ENCODE data around the gene GPR152. TPM values are rescaled to one million over a fixed set of nuclear protein-coding genes. Genes with fewer than 3 reads are reported as not detected.
A peak's percentile ranks its signal among the peaks of the same experiment; 100 is the strongest.

The GPR152 gene
- total RNA-seq, 3 donors from 2014 or later = not detected

GRCh38 chr11:67411785-67412152, 40.8 kb downstream of the GPR152 start:
- intact Hi-C loops (cut with DNase I, micrococcal nuclease) = no loop called here
- no peaks in the 10 kb centered on the region for H3K36me3 ChIP-seq (ENCODE audit: low read depth)
- H3K4me1 ChIP-seq (ENCODE audit: low read depth) = peaks cover 21% of the 10 kb centered on the region
- TF ChIP-seq, protein P1, sequence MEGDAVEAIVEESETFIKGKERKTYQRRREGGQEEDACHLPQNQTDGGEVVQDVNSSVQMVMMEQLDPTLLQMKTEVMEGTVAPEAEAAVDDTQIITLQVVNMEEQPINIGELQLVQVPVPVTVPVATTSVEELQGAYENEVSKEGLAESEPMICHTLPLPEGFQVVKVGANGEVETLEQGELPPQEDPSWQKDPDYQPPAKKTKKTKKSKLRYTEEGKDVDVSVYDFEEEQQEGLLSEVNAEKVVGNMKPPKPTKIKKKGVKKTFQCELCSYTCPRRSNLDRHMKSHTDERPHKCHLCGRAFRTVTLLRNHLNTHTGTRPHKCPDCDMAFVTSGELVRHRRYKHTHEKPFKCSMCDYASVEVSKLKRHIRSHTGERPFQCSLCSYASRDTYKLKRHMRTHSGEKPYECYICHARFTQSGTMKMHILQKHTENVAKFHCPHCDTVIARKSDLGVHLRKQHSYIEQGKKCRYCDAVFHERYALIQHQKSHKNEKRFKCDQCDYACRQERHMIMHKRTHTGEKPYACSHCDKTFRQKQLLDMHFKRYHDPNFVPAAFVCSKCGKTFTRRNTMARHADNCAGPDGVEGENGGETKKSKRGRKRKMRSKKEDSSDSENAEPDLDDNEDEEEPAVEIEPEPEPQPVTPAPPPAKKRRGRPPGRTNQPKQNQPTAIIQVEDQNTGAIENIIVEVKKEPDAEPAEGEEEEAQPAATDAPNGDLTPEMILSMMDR (IDR thresholded peaks at IDR 0.05) = no peak
- no peaks in the 10 kb centered on the region for H3K9me3 ChIP-seq
- DNase-seq = no peak
- ATAC-seq = no peak
- no peak overlapping the region for H3K4me3 ChIP-seq

DNA sequence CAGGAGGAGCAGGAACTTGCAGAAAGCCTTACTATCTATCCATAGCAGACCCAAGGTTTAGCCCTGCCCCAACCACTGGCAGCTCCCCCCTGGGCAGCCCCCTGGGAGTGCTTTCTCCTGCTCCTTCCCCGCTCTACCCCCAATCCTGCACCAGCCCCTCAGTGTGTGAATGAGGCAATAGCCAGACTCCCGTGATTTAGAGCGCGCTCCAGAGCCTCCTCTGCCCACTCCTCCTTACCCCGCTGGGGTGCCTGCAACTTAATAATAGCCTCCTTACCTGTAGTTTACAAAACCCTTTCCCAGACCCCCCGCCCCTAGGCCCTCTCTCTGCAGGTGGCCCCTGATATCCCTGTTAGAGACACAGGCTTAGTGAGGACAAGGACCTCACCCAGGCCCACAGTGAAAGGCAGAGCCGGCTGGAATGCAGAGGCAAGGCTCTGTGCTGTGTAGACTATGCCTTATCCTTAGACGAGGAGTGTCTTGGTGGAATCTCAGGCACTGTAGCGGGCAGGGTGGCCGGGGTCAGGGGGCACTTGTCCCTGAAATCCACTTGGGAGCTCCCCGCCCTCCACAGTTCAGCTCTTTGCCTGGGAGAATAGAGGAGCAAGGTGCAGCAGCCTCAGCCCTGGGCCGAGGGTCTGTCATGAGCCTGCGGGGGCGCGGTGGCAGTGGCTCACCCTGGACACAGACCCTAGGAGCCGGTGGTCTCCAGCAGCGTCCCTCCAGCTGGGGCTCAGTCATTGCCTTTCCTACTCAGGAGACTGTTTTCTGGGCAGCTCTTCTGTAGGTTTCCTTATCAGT, 41.3 kb downstream of the GPR152 start:
- ATAC-seq = no peak
- Histone ChIP-seq H3K4me3 (no peak overlapping the region), H3K9me3 (no peaks in the 10 kb centered on the region), H3K36me3 (ENCODE audit: low read depth) (no peaks in the 10 kb centered on the region), H3K4me1 (ENCODE audit: low read depth) (peaks cover 15% of the 10 kb centered on the region)
- intact Hi-C loops (cut with DNase I, micrococcal nuclease) = no loop called here
- TF ChIP-seq, protein P1 (IDR thresholded peaks at IDR 0.05) = no peak
- DNase-seq = no peak

DNA sequence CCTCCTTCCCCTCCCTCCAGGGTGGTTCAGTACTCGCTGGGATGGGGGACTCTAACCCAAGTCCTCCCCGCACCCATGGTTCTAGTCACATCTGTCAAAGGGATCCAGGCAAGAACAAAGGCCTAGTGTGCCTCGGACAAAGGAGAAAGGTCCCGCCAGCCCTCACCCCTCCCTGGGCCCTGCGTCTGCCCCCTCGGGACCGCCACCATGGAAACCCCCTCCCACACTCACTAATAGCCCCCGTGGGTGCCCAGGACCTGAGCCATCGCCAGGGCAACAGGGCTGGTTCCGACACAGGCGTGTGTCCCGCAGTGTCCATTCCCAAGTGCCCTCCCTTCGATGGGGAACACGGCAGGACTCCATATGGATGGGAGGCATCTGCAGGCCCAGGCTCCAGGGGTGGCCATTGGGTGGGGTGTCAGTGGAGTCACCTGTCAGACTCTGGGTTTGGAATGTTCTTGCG, 42.1 kb downstream of the GPR152 start:
- ATAC-seq (no peak), DNase-seq (peak in 1 of 3 donors; percentile 54)
- Histone ChIP-seq H3K9me3 (no peaks in the 10 kb centered on the region), H3K4me1 (ENCODE audit: low read depth) (peaks cover 10% of the 10 kb centered on the region), H3K4me3 (no peak overlapping the region), H3K36me3 (ENCODE audit: low read depth) (no peaks in the 10 kb centered on the region)
- TF ChIP-seq, protein P1 (IDR thresholded peaks at IDR 0.05) = no peak
- intact Hi-C loops (cut with DNase I, micrococcal nuclease) = no loop called here

GRCh38 chr11:67409781-67410368, 42.7 kb downstream of the GPR152 start:
- TF ChIP-seq, protein P1 (IDR thresholded peaks at IDR 0.05) = no peak
- no peaks in the 10 kb centered on the region for H3K9me3 ChIP-seq
- no peak overlapping the region for H3K4me3 ChIP-seq
- ATAC-seq (peak; percentile 67), DNase-seq (peak; percentile 67 to 85 (median 73))
- H3K4me1 ChIP-seq (ENCODE audit: low read depth) = peaks cover 4% of the 10 kb centered on the region
- intact Hi-C loops (cut with DNase I, micrococcal nuclease) = no loop called here
- no peaks in the 10 kb centered on the region for H3K36me3 ChIP-seq (ENCODE audit: low read depth)

DNA sequence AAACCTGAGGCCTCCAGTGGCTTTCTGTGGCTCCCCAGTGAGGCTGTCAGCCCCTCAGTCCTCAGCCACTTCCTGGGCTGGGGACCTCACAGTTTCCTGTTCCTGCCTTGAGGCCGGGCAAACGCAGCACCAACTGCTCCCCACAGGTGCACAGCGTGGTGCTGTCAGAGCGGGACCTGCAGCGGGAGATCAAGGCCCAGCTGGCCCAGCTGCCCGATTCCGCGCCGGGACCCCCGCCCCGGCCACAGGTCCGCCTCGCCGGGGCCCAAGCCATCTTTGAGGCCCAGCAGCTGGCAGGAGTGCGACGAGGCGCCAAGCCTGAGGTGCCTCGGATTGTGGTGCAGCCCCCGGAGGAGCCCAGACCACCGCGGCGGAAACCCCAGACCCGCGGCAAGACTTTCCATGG, 43.3 kb downstream of the GPR152 start:
- DNase-seq = peak; percentile 56 to 86 (median 70)
- ATAC-seq = peak; percentile 62
- no peaks in the 10 kb centered on the region for H3K9me3 ChIP-seq
- peaks cover 4% of the 10 kb centered on the region for H3K4me1 ChIP-seq (ENCODE audit: low read depth)
- intact Hi-C loops (cut with DNase I, micrococcal nuclease) = no loop called here
- no peak overlapping the region for H3K4me3 ChIP-seq
- no peaks in the 10 kb centered on the region for H3K36me3 ChIP-seq (ENCODE audit: low read depth)
- TF ChIP-seq, protein P1 (IDR thresholded peaks at IDR 0.05) = no peak
